Skeletal muscle tissue (tissue), 4 donors: Measurements from ENCODE around the gene ZNF831. TPM values are rescaled to one million over a fixed set of nuclear protein-coding genes. Genes with fewer than 3 reads are reported as not detected.

Source experiments
- H3K27ac ChIP-seq: one replicate; pipeline ENCODE4 v1.7.0; 2013; ENCODE audit warnings: mild to moderate bottlenecking, low read depth, low read length, inconsistent platforms
- H3K27me3 ChIP-seq, 3 donors: one replicate each; pipeline ENCODE4 v1.7.0; 2013; ENCODE audit warnings: low read length in 3 of 3; ENCODE audit not compliant: control insufficient read depth in 3 of 3, insufficient read depth in 3 of 3
- H3K36me3 ChIP-seq, 3 donors: one replicate each; pipeline ENCODE4 v1.7.0; 2013; ENCODE audit warnings: low read length in 3 of 3; ENCODE audit not compliant: control insufficient read depth in 3 of 3, insufficient read depth in 3 of 3
- H3K4me1 ChIP-seq, 3 donors: one replicate each; pipeline ENCODE4 v1.7.0; 2013; ENCODE audit warnings: low read length in 3 of 3, mild to moderate bottlenecking in 3 of 3; ENCODE audit not compliant: control insufficient read depth in 3 of 3, insufficient read depth in 3 of 3
- H3K4me3 ChIP-seq, 3 donors: one replicate each; pipeline ENCODE4 v1.7.0; 2013; ENCODE audit warnings: low read length in 3 of 3
- H3K9ac ChIP-seq, 3 donors: one replicate each; pipeline ENCODE4 v1.7.0; 2013; ENCODE audit warnings: low read length in 3 of 3, mild to moderate bottlenecking in 3 of 3, moderate library complexity in 2 of 3, low read depth in 1 of 3
- H3K9me3 ChIP-seq, 3 donors: one replicate each; pipeline ENCODE4 v1.7.0; 2013; ENCODE audit warnings: low read length in 3 of 3; ENCODE audit not compliant: control insufficient read depth in 3 of 3
- total RNA-seq: library from RNA; depleted of rRNA; stranded (reverse); fragments of >200 nt; gene quantifications from one replicate; pipeline ENCODE4 v1.2.3, GENCODE V29; 2014
- donor health status: Osteomylitis.

ZNF831 gene
- total RNA-seq, 1 donor from 2014 or later: under 0.01 TPM

DNA sequence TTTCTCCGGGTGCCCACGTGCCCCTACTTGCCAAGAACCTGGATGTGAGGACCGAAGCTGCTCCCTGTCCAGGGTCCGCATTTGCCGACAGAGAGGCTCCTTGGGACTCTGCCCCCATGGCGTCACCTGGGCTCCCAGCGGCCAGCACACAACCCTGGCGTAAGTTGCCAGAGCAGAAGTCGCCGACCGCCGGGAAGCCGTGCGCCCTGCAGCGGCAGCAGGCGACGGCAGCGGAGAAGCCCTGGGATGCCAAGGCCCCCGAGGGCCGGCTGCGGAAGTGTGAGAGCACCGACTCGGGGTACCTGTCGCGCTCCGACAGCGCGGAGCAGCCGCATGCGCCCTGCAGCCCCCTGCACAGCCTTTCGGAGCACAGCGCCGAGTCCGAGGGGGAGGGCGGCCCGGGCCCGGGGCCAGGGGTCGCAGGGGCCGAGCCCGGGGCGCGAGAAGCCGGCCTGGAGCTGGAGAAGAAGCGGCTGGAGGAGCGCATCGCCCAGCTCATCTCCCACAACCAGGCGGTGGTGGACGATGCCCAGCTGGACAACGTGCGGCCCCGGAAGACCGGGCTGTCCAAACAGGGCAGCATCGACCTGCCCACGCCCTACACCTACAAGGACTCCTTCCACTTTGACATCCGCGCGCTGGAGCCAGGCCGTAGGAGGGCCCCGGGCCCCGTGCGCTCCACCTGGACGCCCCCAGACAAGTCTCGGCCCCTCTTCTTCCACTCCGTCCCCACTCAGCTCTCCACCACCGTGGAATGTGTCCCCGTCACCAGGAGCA lies 28.3 kb downstream of the ZNF831 start:
- H3K4me3 ChIP-seq: no peak overlapping the region
- H3K36me3 ChIP-seq: no peaks in the 10 kb centered on the region
- H3K4me1 ChIP-seq: no peaks in the 10 kb centered on the region
- peaks cover 0 to 21% (median 20%) of the 10 kb centered on the region in 3 donors for H3K27me3 ChIP-seq
- no peaks in the 10 kb centered on the region for H3K9me3 ChIP-seq
- H3K27ac ChIP-seq: no peak overlapping the region
- no peak overlapping the region for H3K9ac ChIP-seq

DNA sequence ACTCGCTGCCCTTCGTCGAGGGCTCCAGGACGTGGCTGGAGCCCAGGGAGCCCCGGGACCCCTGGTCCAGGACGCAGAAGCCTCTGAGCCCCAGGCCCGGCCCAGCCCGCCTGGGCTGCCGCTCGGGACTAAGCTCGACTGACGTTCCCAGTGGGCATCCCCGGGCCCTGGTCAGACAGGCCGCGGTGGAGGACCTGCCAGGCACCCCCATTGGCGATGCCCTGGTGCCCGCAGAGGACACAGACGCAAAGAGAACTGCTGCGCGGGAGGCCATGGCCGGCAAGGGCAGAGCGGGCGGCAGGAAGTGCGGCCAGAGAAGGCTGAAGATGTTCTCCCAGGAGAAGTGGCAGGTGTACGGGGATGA lies 28.9 kb downstream of the ZNF831 start:
- no peaks in the 10 kb centered on the region for H3K4me1 ChIP-seq
- H3K9ac ChIP-seq: no peak overlapping the region
- H3K9me3 ChIP-seq: no peaks in the 10 kb centered on the region
- H3K27ac ChIP-seq: no peak overlapping the region
- no peak overlapping the region for H3K4me3 ChIP-seq
- H3K36me3 ChIP-seq: no peaks in the 10 kb centered on the region
- peaks cover 0 to 20% (median 20%) of the 10 kb centered on the region in 3 donors for H3K27me3 ChIP-seq

DNA sequence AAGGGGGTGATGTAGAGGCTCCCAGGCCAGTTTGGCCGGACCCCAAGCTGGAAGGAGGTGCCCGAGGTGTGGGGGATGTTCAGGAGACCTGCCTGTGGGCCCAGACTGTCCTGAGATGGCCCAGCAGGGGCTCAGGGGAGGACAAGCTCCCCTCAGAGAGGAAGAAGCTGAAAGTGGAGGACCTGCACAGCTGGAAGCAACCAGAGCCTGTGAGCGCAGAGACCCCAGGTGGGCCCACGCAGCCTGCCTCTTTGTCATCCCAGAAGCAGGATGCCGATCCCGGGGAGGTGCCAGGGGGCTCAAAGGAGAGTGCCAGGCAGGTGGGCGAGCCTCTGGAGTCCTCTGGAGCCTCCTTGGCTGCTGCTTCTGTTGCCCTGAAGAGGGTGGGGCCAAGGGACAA lies 29.7 kb downstream of the ZNF831 start:
- no peak overlapping the region for H3K27ac ChIP-seq
- no peak overlapping the region for H3K4me3 ChIP-seq
- H3K9ac ChIP-seq: no peak overlapping the region
- H3K4me1 ChIP-seq: no peaks in the 10 kb centered on the region
- no peaks in the 10 kb centered on the region for H3K9me3 ChIP-seq
- H3K27me3 ChIP-seq: peaks cover 0 to 20% (median 17%) of the 10 kb centered on the region in 3 donors
- H3K36me3 ChIP-seq: no peaks in the 10 kb centered on the region

DNA sequence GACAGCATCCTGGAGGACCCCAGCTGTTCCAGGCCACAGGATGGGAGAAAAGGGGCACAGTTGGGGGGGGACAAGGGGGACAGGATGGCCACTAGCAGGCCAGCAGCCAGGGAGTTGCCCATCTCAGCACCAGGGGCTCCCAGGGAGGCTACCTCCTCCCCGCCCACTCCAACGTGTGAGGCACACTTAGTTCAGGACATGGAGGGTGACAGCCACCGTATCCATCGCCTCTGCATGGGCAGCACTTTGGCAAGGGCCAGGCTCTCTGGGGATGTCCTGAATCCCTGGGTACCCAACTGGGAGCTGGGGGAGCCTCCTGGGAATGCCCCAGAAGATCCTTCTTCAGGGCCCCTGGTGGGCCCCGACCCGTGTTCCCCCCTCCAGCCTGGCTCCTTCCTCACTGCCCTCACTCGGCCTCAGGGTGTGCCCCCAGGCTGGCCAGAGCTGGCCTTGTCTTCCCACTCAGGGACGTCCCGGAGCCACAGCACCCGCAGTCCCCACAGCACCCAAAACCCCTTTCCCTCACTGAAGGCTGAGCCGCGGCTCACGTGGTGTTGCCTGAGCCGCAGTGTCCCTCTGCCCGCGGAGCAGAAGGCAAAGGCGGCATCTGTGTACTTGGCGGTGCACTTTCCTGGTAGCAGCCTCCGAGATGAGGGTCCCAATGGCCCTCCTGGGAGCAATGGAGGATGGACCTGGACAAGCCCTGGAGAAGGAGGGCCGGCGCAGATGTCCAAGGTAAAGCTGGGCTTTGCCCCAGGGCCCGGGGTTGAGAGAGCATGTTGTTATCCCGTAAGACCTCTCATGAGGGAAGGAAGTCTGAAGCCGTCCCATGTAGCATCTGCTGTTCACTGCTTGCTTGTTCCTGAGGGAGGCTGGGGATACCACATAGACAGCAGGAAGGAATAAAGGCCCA lies 30.7 kb downstream of the ZNF831 start:
- Histone ChIP-seq H3K27ac (no peak overlapping the region), H3K27me3 (peaks cover 0 to 20% (median 17%) of the 10 kb centered on the region in 3 donors), H3K9ac (no peak overlapping the region), H3K9me3 (no peaks in the 10 kb centered on the region), H3K4me3 (no peak overlapping the region), H3K4me1 (no peaks in the 10 kb centered on the region), H3K36me3 (no peaks in the 10 kb centered on the region)

DNA sequence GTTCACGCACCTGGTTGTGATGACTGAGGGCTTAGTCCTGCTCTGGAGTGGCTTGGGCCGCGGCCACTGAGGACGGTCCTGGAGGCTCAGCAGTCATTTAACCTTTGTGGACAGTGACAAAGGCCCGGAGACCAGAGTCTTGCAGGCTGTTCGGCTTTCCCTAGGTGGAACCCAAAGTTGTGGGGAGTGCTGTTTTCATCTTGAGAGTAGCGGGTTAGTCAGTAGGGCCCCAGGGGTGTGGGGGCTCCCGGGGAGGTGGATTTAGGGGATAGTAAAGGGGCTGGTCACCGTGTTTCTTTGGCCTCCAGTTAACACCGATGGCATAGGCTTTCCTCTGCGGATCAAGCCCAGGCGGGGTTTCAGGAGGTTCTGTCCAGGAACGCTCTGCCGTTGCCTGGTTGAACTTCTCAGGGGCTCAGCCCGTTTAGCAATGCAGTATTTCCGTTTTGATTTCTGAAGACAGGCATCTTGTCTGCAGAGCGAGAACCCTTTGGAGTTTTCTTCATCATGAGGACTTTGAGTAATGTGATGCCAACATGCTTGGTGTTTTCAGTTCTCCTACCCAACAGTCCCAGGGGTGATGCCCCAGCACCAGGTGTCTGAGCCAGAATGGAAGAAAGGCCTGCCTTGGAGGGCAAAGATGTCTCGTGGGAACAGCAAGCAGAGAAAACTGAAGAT lies 31.8 kb downstream of the ZNF831 start:
- no peaks in the 10 kb centered on the region for H3K4me1 ChIP-seq
- H3K9me3 ChIP-seq: peaks cover 0 to 3% (median 2%) of the 10 kb centered on the region in 3 donors

DNA sequence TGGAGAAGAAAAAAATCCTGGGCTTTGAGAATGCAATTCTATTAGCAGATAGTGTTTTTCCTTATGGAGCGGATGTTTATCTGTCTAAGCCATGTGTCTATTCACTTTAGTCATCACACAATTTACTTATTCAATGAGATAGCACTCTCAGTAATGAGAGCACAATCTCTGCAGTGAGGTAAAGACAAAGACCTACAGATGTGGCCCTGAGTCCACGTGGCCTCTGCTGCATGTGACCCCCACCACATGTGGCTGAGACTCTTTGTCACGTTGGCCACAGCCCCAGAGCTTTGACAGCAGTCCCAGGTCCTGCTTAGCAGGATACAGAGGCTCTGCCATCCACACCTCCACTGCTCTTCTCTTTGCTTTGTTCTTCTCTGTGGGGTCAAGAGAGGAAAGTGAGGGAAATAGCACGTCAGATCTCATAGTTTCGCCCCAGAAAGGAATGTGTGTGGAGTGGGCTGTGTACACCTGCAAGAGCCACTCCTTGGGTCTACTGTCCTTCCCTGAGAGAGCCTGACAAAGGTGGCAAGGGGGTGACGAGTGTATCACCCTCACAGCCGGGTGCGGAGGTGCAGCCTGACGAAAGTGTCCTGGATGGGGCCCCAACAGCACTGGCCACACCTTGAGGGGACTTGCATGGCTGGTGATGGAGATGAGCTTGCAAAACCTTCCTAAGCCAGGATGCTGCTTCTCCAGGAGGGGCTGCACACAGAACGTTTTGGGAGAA lies 40.7 kb downstream of the ZNF831 start:
- Histone ChIP-seq H3K36me3 (no peaks in the 10 kb centered on the region), H3K4me3 (no peak overlapping the region), H3K27ac (no peak overlapping the region), H3K9me3 (peaks cover 0 to 3% (median 2%) of the 10 kb centered on the region in 3 donors), H3K9ac (no peak overlapping the region), H3K27me3 (peaks cover 0 to 12% (median 8%) of the 10 kb centered on the region in 3 donors), H3K4me1 (peaks cover 0 to 8% (median 5%) of the 10 kb centered on the region in 3 donors)

More for the DNA sequence above, 31.8 kb downstream of the ZNF831 start:
- no peak overlapping the region for H3K27ac ChIP-seq
- peaks cover 0 to 18% (median 17%) of the 10 kb centered on the region in 3 donors for H3K27me3 ChIP-seq
- no peaks in the 10 kb centered on the region for H3K36me3 ChIP-seq
- no peak overlapping the region for H3K9ac ChIP-seq
- no peak overlapping the region for H3K4me3 ChIP-seq

DNA sequence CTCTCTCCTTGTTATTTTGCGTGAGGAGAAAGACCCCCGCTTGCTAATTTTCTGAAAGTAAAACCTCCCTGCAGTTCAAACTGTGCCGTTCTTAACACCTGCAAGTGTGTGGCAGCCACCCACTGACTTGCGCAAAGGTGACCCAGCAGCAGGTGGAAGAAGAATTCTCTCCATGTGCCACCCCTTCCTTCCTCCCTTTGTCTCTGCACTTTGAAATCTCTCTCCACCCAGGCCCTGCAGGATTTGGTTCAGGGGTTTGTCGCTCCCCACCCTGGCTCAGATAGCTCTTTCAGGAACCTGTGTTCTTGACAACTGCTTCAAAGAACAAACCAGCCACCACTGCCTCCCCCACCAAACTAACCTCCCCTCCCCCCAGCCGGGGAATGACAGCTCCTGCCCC lies 41.4 kb downstream of the ZNF831 start:
- H3K4me3 ChIP-seq: no peak overlapping the region
- H3K9me3 ChIP-seq: no peaks in the 10 kb centered on the region
- H3K9ac ChIP-seq: no peak overlapping the region
- H3K27me3 ChIP-seq: peaks cover 0 to 12% (median 8%) of the 10 kb centered on the region in 3 donors
- H3K27ac ChIP-seq: no peak overlapping the region
- H3K4me1 ChIP-seq: peaks cover 0 to 8% (median 5%) of the 10 kb centered on the region in 3 donors
- H3K36me3 ChIP-seq: no peaks in the 10 kb centered on the region

DNA sequence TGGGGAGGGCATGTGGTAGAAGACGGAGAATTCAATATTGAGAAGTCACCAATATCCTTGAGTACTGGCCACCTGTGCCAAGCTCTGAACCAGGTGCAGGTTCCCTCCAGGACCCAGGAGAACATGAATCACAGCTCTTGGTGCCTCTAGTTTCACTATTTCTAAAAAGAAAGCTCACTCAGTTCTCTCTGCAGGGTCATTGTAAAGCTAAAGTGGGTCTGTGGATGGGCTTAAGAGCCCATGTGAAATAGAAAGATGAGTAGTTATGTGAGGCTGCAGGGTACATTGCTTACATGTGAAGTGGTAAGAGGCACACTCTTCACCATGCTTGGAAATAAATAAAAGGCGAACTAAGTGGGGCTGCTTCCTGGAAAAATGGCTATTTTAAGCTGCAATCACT lies 43.6 kb downstream of the ZNF831 start:
- no peak overlapping the region for H3K27ac ChIP-seq
- no peak overlapping the region for H3K4me3 ChIP-seq
- H3K9me3 ChIP-seq: no peaks in the 10 kb centered on the region
- H3K9ac ChIP-seq: no peak overlapping the region
- H3K4me1 ChIP-seq: peaks cover 0 to 10% (median 5%) of the 10 kb centered on the region in 3 donors
- no peaks in the 10 kb centered on the region for H3K36me3 ChIP-seq
- peaks cover 0 to 12% (median 11%) of the 10 kb centered on the region in 3 donors for H3K27me3 ChIP-seq

DNA sequence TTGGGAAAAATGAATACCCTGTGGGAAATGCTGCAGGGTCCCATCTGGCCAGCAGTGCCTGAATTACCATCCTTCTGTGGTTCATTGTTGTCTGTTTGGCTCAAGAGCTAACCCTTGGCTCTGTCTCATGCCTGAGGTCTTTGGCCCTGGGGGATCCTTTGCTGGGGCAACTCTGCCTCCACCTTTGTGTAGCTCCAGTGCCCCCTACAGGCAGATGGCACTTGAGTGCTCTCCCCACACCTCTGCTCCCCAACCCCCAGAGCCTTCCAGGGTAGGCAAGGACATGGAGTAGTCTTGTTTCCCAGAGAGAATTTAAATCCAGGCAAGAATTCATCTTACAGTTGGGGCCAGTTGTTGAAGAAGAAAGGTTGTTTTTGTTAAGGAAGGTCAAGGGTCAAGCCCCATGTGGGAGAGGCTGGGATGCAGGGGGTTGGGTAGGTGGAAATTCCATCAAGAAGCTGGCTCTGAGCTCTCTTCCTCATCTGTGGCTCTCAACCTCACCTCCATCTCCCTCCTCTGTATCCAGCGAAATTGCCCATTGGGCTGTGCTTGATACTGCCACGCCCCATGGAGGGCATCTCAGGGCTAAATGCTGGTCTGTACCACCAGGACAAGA lies 44.2 kb downstream of the ZNF831 start:
- Histone ChIP-seq H3K9ac (no peak overlapping the region), H3K27me3 (peaks cover 0 to 12% (median 11%) of the 10 kb centered on the region in 3 donors), H3K4me3 (no peak overlapping the region), H3K4me1 (peaks cover 0 to 10% (median 5%) of the 10 kb centered on the region in 3 donors), H3K27ac (no peak overlapping the region), H3K36me3 (no peaks in the 10 kb centered on the region), H3K9me3 (no peaks in the 10 kb centered on the region)
